HG03571 (cell line): ENCODE data around the gene RASAL2.
"Not testable (repeated sequence)": the region's sequence is repeated elsewhere in the genome, so short reads cannot be mapped to it uniquely, and the experiment has no call there.

Experiments
- ATAC-seq: cut with Tn5 transposase; IDR thresholded peaks from one replicate; pipeline ENCODE4 v1.9.1; 2021; ENCODE audit not compliant: unreplicated experiment

RASAL2 gene

GRCh38 chr1:178109348-178110143, 15.6 kb downstream of the RASAL2 start:
- no peak for ATAC-seq

GRCh38 chr1:178115260-178115659, 21.4 kb downstream of the RASAL2 start:
- no peak for ATAC-seq

- no peak for ATAC-seq
Observed at GRCh38 chr1:178118524-178118923, 24.6 kb downstream of the RASAL2 start.

GRCh38 chr1:178119628-178120027, 25.7 kb downstream of the RASAL2 start:
- no peak for ATAC-seq

GRCh38 chr1:178120088-178120487, 26.2 kb downstream of the RASAL2 start:
- no peak for ATAC-seq

- not testable (repeated sequence) for ATAC-seq
Observed at GRCh38 chr1:178120520-178121052, 26.7 kb downstream of the RASAL2 start.

GRCh38 chr1:178121883-178122282, 28.0 kb downstream of the RASAL2 start:
- ATAC-seq: no peak

- no peak for ATAC-seq
Observed at GRCh38 chr1:178122283-178122682, 28.4 kb downstream of the RASAL2 start.

GRCh38 chr1:178124115-178124514, 30.2 kb downstream of the RASAL2 start:
- ATAC-seq: no peak

- no peak for ATAC-seq
Observed at GRCh38 chr1:178126261-178126660, 32.4 kb downstream of the RASAL2 start.

GRCh38 chr1:178126741-178127185, 32.9 kb downstream of the RASAL2 start:
- no peak for ATAC-seq

GRCh38 chr1:178127482-178128191, 33.7 kb downstream of the RASAL2 start:
- no peak for ATAC-seq

- ATAC-seq: no peak
Observed at GRCh38 chr1:178133239-178133989, 39.5 kb downstream of the RASAL2 start.

GRCh38 chr1:178134061-178134460, 40.2 kb downstream of the RASAL2 start:
- ATAC-seq: no peak

GRCh38 chr1:178137238-178137637, 43.3 kb downstream of the RASAL2 start:
- ATAC-seq: no peak

GRCh38 chr1:178142806-178143205, 48.9 kb downstream of the RASAL2 start:
- ATAC-seq: no peak

GRCh38 chr1:178143730-178144690, 50.1 kb downstream of the RASAL2 start:
- no peak for ATAC-seq

- ATAC-seq: no peak
Observed at GRCh38 chr1:178145605-178146004, 51.7 kb downstream of the RASAL2 start.

GRCh38 chr1:178146436-178146835, 52.5 kb downstream of the RASAL2 start:
- no peak for ATAC-seq

- ATAC-seq: no peak
Observed at GRCh38 chr1:178150610-178151009, 56.7 kb downstream of the RASAL2 start.
